ENCODE results near the gene CRYZL1. TPM values are rescaled to one million over a fixed set of nuclear protein-coding genes. Genes with fewer than 3 reads are reported as not detected.

The CRYZL1 gene
- total and polyA plus RNA-seq, 4 donors, result 37.4 to 63.3 (median 51.0) TPM

- WGBS (ENCODE audit: insufficient coverage), result no CpG with 5 or more reads among the region's 3 CpGs
- Histone ChIP-seq H3K36me3 (ENCODE audit: control insufficient read depth, insufficient read depth, low read length) (peaks cover 22% of the 10 kb centered on the region), H3K4me1 (ENCODE audit: control insufficient read depth, insufficient read depth, low read length) (no peaks in the 10 kb centered on the region), H3K9me3 (ENCODE audit: control insufficient read depth, insufficient read depth, low read length) (no peaks in the 10 kb centered on the region), H3K4me3 (ENCODE audit: low read depth, low read length) (no peak overlapping the region), H3K27ac (ENCODE audit: low read depth, low read length) (no peak overlapping the region), H3K27me3 (ENCODE audit: control insufficient read depth, insufficient read depth, low read length) (no peaks in the 10 kb centered on the region)
- DNase-seq (ENCODE audit: low read depth in 4 of 6, low spot score in 6 of 6), result no peak
Measured at GRCh38 chr21:33572350-33572749, 69.2 kb downstream of the CRYZL1 start.

- H3K27ac ChIP-seq (ENCODE audit: low read depth, low read length), result no peak overlapping the region
- no peaks in the 10 kb centered on the region for H3K9me3 ChIP-seq (ENCODE audit: control insufficient read depth, insufficient read depth, low read length)
- H3K27me3 ChIP-seq (ENCODE audit: control insufficient read depth, insufficient read depth, low read length), result no peaks in the 10 kb centered on the region
- WGBS (ENCODE audit: insufficient coverage), result 97% methylated on average over 4 of the region's 5 CpGs
- DNase-seq (ENCODE audit: low read depth in 4 of 6, low spot score in 6 of 6), result no peak
- no peaks in the 10 kb centered on the region for H3K4me1 ChIP-seq (ENCODE audit: control insufficient read depth, insufficient read depth, low read length)
- H3K36me3 ChIP-seq (ENCODE audit: control insufficient read depth, insufficient read depth, low read length), result peaks cover 20% of the 10 kb centered on the region
- H3K4me3 ChIP-seq (ENCODE audit: low read depth, low read length), result no peak overlapping the region
Measured at GRCh38 chr21:33569991-33570390, 71.5 kb downstream of the CRYZL1 start.

GRCh38 chr21:33568448-33568847 lies 73.1 kb downstream of the CRYZL1 start:
- Histone ChIP-seq H3K27ac (ENCODE audit: low read depth, low read length) (no peak overlapping the region), H3K9me3 (ENCODE audit: control insufficient read depth, insufficient read depth, low read length) (no peaks in the 10 kb centered on the region), H3K4me3 (ENCODE audit: low read depth, low read length) (no peak overlapping the region), H3K36me3 (ENCODE audit: control insufficient read depth, insufficient read depth, low read length) (peaks cover 19% of the 10 kb centered on the region), H3K27me3 (ENCODE audit: control insufficient read depth, insufficient read depth, low read length) (no peaks in the 10 kb centered on the region), H3K4me1 (ENCODE audit: control insufficient read depth, insufficient read depth, low read length) (no peaks in the 10 kb centered on the region)
- WGBS (ENCODE audit: insufficient coverage), result no CpG with 5 or more reads among the region's 2 CpGs
- DNase-seq (ENCODE audit: low read depth in 4 of 6, low spot score in 6 of 6), result no peak

GRCh38 chr21:33567914-33568313 lies 73.6 kb downstream of the CRYZL1 start:
- no peaks in the 10 kb centered on the region for H3K27me3 ChIP-seq (ENCODE audit: control insufficient read depth, insufficient read depth, low read length)
- 69% methylated on average over 5 of the region's 6 CpGs for WGBS (ENCODE audit: insufficient coverage)
- peaks cover 19% of the 10 kb centered on the region for H3K36me3 ChIP-seq (ENCODE audit: control insufficient read depth, insufficient read depth, low read length)
- H3K27ac ChIP-seq (ENCODE audit: low read depth, low read length), result no peak overlapping the region
- DNase-seq (ENCODE audit: low read depth in 4 of 6, low spot score in 6 of 6), result no peak
- H3K9me3 ChIP-seq (ENCODE audit: control insufficient read depth, insufficient read depth, low read length), result no peaks in the 10 kb centered on the region
- H3K4me3 ChIP-seq (ENCODE audit: low read depth, low read length), result no peak overlapping the region
- H3K4me1 ChIP-seq (ENCODE audit: control insufficient read depth, insufficient read depth, low read length), result no peaks in the 10 kb centered on the region

GRCh38 chr21:33566514-33566913 lies 75.0 kb downstream of the CRYZL1 start:
- no peak overlapping the region for H3K4me3 ChIP-seq (ENCODE audit: low read depth, low read length)
- WGBS (ENCODE audit: insufficient coverage), result no CpG with 5 or more reads among the region's 2 CpGs
- H3K27ac ChIP-seq (ENCODE audit: low read depth, low read length), result no peak overlapping the region
- no peaks in the 10 kb centered on the region for H3K27me3 ChIP-seq (ENCODE audit: control insufficient read depth, insufficient read depth, low read length)
- DNase-seq (ENCODE audit: low read depth in 4 of 6, low spot score in 6 of 6), result no peak
- H3K9me3 ChIP-seq (ENCODE audit: control insufficient read depth, insufficient read depth, low read length), result no peaks in the 10 kb centered on the region
- H3K36me3 ChIP-seq (ENCODE audit: control insufficient read depth, insufficient read depth, low read length), result peaks cover 19% of the 10 kb centered on the region
- H3K4me1 ChIP-seq (ENCODE audit: control insufficient read depth, insufficient read depth, low read length), result no peaks in the 10 kb centered on the region

GRCh38 chr21:33562389-33562788 lies 79.2 kb downstream of the CRYZL1 start:
- Histone ChIP-seq H3K4me1 (ENCODE audit: control insufficient read depth, insufficient read depth, low read length) (no peaks in the 10 kb centered on the region), H3K27ac (ENCODE audit: low read depth, low read length) (no peak overlapping the region), H3K27me3 (ENCODE audit: control insufficient read depth, insufficient read depth, low read length) (no peaks in the 10 kb centered on the region), H3K36me3 (ENCODE audit: control insufficient read depth, insufficient read depth, low read length) (peaks cover 17% of the 10 kb centered on the region), H3K4me3 (ENCODE audit: low read depth, low read length) (no peak overlapping the region), H3K9me3 (ENCODE audit: control insufficient read depth, insufficient read depth, low read length) (no peaks in the 10 kb centered on the region)
- DNase-seq (ENCODE audit: low read depth in 4 of 6, low spot score in 6 of 6), result no peak
- no CpG with 5 or more reads among the region's 2 CpGs for WGBS (ENCODE audit: insufficient coverage)

- WGBS (ENCODE audit: insufficient coverage), result no CpG with 5 or more reads among the region's 2 CpGs
- Histone ChIP-seq H3K36me3 (ENCODE audit: control insufficient read depth, insufficient read depth, low read length) (peaks cover 19% of the 10 kb centered on the region), H3K4me3 (ENCODE audit: low read depth, low read length) (no peak overlapping the region), H3K4me1 (ENCODE audit: control insufficient read depth, insufficient read depth, low read length) (no peaks in the 10 kb centered on the region), H3K27me3 (ENCODE audit: control insufficient read depth, insufficient read depth, low read length) (no peaks in the 10 kb centered on the region), H3K9me3 (ENCODE audit: control insufficient read depth, insufficient read depth, low read length) (no peaks in the 10 kb centered on the region), H3K27ac (ENCODE audit: low read depth, low read length) (no peak overlapping the region)
- DNase-seq (ENCODE audit: low read depth in 4 of 6, low spot score in 6 of 6), result no peak
Measured at GRCh38 chr21:33561373-33561772, 80.2 kb downstream of the CRYZL1 start.

GRCh38 chr21:33560965-33561364 lies 80.6 kb downstream of the CRYZL1 start:
- Histone ChIP-seq H3K36me3 (ENCODE audit: control insufficient read depth, insufficient read depth, low read length) (peaks cover 21% of the 10 kb centered on the region), H3K4me3 (ENCODE audit: low read depth, low read length) (no peak overlapping the region), H3K27me3 (ENCODE audit: control insufficient read depth, insufficient read depth, low read length) (no peaks in the 10 kb centered on the region), H3K27ac (ENCODE audit: low read depth, low read length) (no peak overlapping the region), H3K4me1 (ENCODE audit: control insufficient read depth, insufficient read depth, low read length) (no peaks in the 10 kb centered on the region), H3K9me3 (ENCODE audit: control insufficient read depth, insufficient read depth, low read length) (no peaks in the 10 kb centered on the region)
- no peak for DNase-seq (ENCODE audit: low read depth in 4 of 6, low spot score in 6 of 6)

GRCh38 chr21:33559813-33560212 lies 81.7 kb downstream of the CRYZL1 start:
- peaks cover 25% of the 10 kb centered on the region for H3K36me3 ChIP-seq (ENCODE audit: control insufficient read depth, insufficient read depth, low read length)
- H3K27ac ChIP-seq (ENCODE audit: low read depth, low read length), result no peak overlapping the region
- H3K4me3 ChIP-seq (ENCODE audit: low read depth, low read length), result no peak overlapping the region
- no peak for DNase-seq (ENCODE audit: low read depth in 4 of 6, low spot score in 6 of 6)
- WGBS (ENCODE audit: insufficient coverage), result 97% methylated on average over 7 of the region's 10 CpGs
- H3K9me3 ChIP-seq (ENCODE audit: control insufficient read depth, insufficient read depth, low read length), result no peaks in the 10 kb centered on the region
- no peaks in the 10 kb centered on the region for H3K27me3 ChIP-seq (ENCODE audit: control insufficient read depth, insufficient read depth, low read length)
- no peaks in the 10 kb centered on the region for H3K4me1 ChIP-seq (ENCODE audit: control insufficient read depth, insufficient read depth, low read length)

GRCh38 chr21:33558777-33559421 lies 82.6 kb downstream of the CRYZL1 start:
- H3K4me1 ChIP-seq (ENCODE audit: control insufficient read depth, insufficient read depth, low read length), result no peaks in the 10 kb centered on the region
- no peak overlapping the region for H3K27ac ChIP-seq (ENCODE audit: low read depth, low read length)

More at GRCh38 chr21:33558777-33559421, 82.6 kb downstream of the CRYZL1 start:
- no CpG with 5 or more reads among the region's 4 CpGs for WGBS (ENCODE audit: insufficient coverage)
- Histone ChIP-seq H3K27me3 (ENCODE audit: control insufficient read depth, insufficient read depth, low read length) (no peaks in the 10 kb centered on the region), H3K4me3 (ENCODE audit: low read depth, low read length) (no peak overlapping the region), H3K9me3 (ENCODE audit: control insufficient read depth, insufficient read depth, low read length) (no peaks in the 10 kb centered on the region), H3K36me3 (ENCODE audit: control insufficient read depth, insufficient read depth, low read length) (peaks cover 33% of the 10 kb centered on the region)
- no peak for DNase-seq (ENCODE audit: low read depth in 4 of 6, low spot score in 6 of 6)
